ENCODE data around the gene GSTCD. TPM values are rescaled to one million over a fixed set of nuclear protein-coding genes. Genes with fewer than 3 reads are reported as not detected.

GSTCD gene, protein sequence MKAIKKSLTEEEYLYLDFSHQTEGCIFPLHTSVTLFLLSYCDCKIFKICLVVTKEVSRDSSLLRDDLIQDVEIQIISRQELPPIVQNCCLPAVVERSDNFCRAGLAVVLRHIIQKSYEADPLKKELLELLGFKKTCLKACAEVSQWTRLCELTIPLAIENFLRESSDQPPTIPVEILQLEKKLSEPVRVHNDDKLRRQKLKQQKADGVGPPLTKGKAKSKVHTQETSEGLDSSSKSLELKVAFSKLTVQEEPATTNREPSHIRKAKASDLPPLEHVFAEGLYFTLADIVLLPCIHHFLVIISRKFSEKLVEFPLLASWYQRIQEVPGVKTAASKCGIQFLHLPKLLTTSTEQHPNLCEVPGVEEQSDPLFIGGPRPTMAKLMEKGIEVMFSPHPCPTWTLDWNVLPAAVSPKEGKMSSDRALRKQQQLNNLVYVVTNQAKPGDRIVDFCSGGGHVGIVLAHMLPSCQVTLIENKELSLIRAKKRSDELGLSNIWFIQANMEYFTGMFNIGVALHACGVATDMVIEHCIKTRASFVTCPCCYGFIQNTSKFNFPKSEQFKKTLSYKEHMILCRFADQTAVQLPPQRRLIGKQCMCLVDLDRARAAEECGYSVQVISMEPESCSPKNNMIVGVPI
- total RNA-seq (10 to 100 TPM; 17.2 to 25.0 TPM), polyA plus RNA-seq (ENCODE audit: insufficient read length in 2 of 2) (10 to 100 TPM in 1 of 2 donors, 1 to 10 TPM in 1; 9.9 to 13.0 TPM)
- long read RNA-seq, donor 1: 0 reads
- long read RNA-seq, donor 2: 0 reads
- long read RNA-seq, donor 3: 0 reads
- long read RNA-seq, donor 4: 0 reads

DNA sequence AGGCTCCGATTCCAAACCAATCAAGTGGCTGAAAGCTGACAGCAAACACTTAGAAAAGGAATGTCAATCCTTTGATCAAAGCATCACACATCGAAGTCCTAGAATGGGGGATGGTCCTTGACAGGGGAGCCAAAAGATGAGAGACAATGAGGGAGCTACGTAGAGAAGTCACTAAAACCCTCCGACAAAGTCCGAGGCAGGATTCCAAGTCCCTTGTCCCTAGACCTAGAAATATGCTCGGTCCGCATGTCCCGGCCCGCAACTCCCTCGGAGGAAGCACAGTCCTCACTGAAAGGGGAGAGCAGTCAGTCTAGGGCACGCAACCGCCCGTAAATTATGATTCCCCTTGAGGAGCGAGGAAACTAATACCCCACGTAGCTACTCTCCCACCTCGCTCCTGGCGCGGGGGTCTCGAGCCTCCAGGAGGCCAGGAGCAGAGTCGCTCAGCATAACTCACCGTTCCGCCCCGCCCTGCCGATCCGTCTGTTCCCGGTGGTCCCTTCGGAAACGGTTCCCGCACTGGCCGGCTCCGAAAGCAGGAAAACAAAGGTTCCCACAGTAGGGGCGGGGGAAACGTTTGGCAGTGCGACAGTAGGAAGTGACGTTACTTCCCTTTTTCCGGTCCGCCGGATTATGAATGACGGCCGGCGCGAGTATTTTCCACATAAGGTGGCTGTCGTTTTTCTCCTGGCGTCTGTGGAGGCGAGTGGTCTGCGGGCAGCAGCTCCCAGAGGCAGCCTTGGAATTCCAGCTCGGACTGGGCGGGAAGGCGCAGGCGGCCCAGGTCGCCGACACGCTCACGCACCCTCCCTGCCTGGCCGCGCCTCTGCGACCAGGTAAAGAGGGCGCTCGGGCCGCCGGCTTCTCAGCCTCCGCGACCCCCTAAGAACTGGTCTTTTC is at the start of gene GSTCD, which contains the start of gene INTS12:
Gene GSTCD, plus strand, starts transcription at position 604 of the 900 bp plus-strand sequence. CDS start 8,830 bp downstream, outside the sequence.
Gene INTS12, minus strand, starts transcription at position 509 of the 900 bp plus-strand sequence. CDS start 8,684 bp downstream, outside the sequence.
- Histone ChIP-seq H3K36me3 (ENCODE audit: control insufficient read depth, insufficient read depth, low read length) (no peaks in the 10 kb centered on the region), H3K27ac (ENCODE audit: low read depth, low read length) (peak within 1 kb of the TSS; percentile 94), H3K27me3 (ENCODE audit: control insufficient read depth, insufficient read depth, low read length) (no peaks in the 10 kb centered on the region), H3K4me1 (ENCODE audit: control insufficient read depth, insufficient read depth, low read length) (no peaks in the 10 kb centered on the region), H3K4me3 (ENCODE audit: low read depth, low read length) (peak within 1 kb of the TSS; percentile 95), H3K9me3 (ENCODE audit: control insufficient read depth, insufficient read depth, low read length) (no peaks in the 10 kb centered on the region)
- under 1% methylated on average over 60 of the region's 63 CpGs for WGBS (ENCODE audit: insufficient coverage)
- DNase-seq (ENCODE audit: low read depth in 4 of 6, low spot score in 6 of 6): peak; percentile 85 to 98 (median 92)

DNA sequence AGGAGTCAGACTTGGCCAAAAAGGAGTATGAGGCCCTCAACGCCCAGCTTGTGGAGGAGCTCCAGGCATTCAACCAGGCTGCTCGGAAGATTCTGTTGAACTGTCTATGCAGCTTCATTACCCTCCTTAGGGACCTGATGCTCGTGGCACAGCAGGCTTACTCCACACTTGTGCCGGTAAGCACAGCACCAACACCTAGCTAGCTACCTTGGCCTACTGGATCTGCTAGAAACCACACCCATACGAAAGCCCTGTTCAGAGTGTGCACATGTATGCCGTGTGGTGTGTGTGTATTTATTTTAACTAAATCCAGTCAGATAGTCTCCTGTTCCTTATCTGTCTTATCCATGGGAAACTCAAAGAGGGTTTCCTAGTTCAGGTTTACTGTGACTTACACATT is 49.4 kb upstream of the GSTCD start:
- DNase-seq (ENCODE audit: low read depth in 4 of 6, low spot score in 6 of 6): no peak
- WGBS (ENCODE audit: insufficient coverage): 84% methylated on average over 3 of the region's 6 CpGs
- Histone ChIP-seq H3K27ac (ENCODE audit: low read depth, low read length) (no peak overlapping the region), H3K36me3 (ENCODE audit: control insufficient read depth, insufficient read depth, low read length) (no peaks in the 10 kb centered on the region), H3K4me3 (ENCODE audit: low read depth, low read length) (no peak overlapping the region), H3K9me3 (ENCODE audit: control insufficient read depth, insufficient read depth, low read length) (no peaks in the 10 kb centered on the region), H3K4me1 (ENCODE audit: control insufficient read depth, insufficient read depth, low read length) (no peaks in the 10 kb centered on the region), H3K27me3 (ENCODE audit: control insufficient read depth, insufficient read depth, low read length) (no peaks in the 10 kb centered on the region)

DNA sequence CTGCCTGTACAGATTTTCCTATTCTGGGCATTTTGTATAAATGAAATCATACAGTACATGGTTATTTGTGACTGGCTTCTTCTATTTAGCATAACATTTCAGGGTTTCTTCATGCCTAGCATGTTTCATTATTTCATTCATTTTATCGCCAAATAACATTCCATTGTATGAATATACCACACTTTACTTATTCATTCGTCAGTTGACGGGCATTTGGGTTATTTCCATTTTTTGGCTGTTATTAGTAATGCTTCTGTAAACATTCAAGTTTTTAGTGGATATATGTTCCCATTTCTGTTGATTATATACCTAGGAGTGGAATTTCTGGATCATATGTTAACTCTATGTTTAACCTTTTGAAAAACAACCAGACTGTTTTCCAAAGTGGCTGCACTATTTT is 47.6 kb upstream of the GSTCD start:
- H3K36me3 ChIP-seq (ENCODE audit: control insufficient read depth, insufficient read depth, low read length): no peaks in the 10 kb centered on the region
- no peaks in the 10 kb centered on the region for H3K4me1 ChIP-seq (ENCODE audit: control insufficient read depth, insufficient read depth, low read length)
- no peaks in the 10 kb centered on the region for H3K27me3 ChIP-seq (ENCODE audit: control insufficient read depth, insufficient read depth, low read length)
- no CpG with 5 or more reads among the region's 3 CpGs for WGBS (ENCODE audit: insufficient coverage)
- H3K4me3 ChIP-seq (ENCODE audit: low read depth, low read length): no peak overlapping the region
- no peak for DNase-seq (ENCODE audit: low read depth in 4 of 6, low spot score in 6 of 6)
- no peak overlapping the region for H3K27ac ChIP-seq (ENCODE audit: low read depth, low read length)
- H3K9me3 ChIP-seq (ENCODE audit: control insufficient read depth, insufficient read depth, low read length): no peaks in the 10 kb centered on the region

DNA sequence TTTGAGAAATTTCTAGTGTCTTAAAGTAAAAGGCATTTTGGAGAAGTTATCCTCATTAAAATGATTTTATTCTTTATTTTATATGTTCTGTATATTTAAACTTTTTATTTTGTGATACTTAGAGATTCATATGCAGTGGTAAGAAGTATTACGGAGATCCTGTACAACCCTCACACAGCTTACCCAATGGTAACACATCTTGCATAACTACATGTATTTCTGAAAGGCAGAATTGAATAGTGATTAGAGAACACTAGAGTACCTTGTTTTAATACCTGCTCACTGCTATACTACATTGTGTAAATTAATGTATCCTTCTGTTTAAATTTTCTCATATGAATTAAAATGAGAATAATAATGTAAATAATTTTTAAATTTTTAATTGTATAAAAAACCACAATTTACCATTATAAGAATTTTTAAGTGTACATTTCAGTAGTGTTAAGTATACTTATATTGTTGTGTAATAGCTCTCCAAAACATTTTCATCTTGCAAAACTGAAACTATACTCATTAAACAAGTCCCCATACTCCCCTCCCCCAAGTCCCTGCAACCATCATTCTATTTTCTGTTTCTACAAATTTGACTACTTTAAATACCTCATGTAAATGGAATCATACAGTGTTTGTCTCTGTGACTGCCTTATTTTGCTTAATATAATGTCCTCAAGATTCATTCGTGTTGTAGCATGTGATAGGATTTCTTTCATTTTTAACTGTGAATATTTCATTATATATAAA is 45.5 kb upstream of the GSTCD start:
- no peak overlapping the region for H3K4me3 ChIP-seq (ENCODE audit: low read depth, low read length)
- no peaks in the 10 kb centered on the region for H3K36me3 ChIP-seq (ENCODE audit: control insufficient read depth, insufficient read depth, low read length)
- no peaks in the 10 kb centered on the region for H3K4me1 ChIP-seq (ENCODE audit: control insufficient read depth, insufficient read depth, low read length)
- H3K9me3 ChIP-seq (ENCODE audit: control insufficient read depth, insufficient read depth, low read length): no peaks in the 10 kb centered on the region
- WGBS (ENCODE audit: insufficient coverage): no CpG with 5 or more reads among the region's 2 CpGs
- H3K27ac ChIP-seq (ENCODE audit: low read depth, low read length): no peak overlapping the region
- DNase-seq (ENCODE audit: low read depth in 4 of 6, low spot score in 6 of 6): no peak
- H3K27me3 ChIP-seq (ENCODE audit: control insufficient read depth, insufficient read depth, low read length): no peaks in the 10 kb centered on the region

DNA sequence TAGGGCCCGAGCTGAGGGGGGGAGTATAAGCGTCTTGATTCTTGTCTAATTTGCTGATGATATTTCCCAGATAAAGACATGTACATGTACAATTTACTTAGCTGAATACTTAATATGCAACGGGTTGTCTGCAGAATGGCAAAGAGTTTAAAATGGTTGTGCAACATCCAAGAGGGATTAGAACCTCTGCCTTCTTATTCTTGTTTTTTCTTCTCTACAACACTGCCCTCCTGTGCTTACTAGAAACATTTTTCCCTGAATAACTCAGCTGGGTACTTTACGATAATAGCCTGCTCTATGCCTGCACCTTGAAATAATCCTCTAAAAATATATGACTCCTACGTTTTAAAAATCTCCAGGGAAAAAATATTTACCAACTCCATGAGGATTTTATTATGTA is 41.9 kb upstream of the GSTCD start:
- Histone ChIP-seq H3K9me3 (ENCODE audit: control insufficient read depth, insufficient read depth, low read length) (no peaks in the 10 kb centered on the region), H3K4me1 (ENCODE audit: control insufficient read depth, insufficient read depth, low read length) (no peaks in the 10 kb centered on the region), H3K27me3 (ENCODE audit: control insufficient read depth, insufficient read depth, low read length) (no peaks in the 10 kb centered on the region), H3K27ac (ENCODE audit: low read depth, low read length) (no peak overlapping the region), H3K36me3 (ENCODE audit: control insufficient read depth, insufficient read depth, low read length) (no peaks in the 10 kb centered on the region), H3K4me3 (ENCODE audit: low read depth, low read length) (no peak overlapping the region)
- no CpG with 5 or more reads among the region's 5 CpGs for WGBS (ENCODE audit: insufficient coverage)
- DNase-seq (ENCODE audit: low read depth in 4 of 6, low spot score in 6 of 6): peak in 2 of 6 donors; percentile 24 to 53

DNA sequence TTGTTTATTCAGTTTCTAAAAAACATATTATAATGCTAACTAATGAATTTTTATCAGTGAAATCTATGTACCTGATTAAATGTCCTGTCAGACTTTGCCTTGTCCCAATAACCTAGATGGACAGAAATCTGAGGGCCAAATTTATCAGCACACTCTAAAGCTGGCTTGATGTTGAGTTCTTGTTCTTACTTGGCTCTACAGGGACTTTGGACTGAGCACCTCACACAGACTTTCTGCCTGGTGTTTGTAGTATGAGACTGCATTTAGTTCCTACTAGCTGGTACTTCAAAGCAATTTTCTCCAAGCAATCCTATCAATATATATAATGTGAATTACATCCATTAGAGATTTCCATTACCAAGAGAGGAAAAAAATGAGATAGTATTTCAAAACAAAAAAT is 37.9 kb upstream of the GSTCD start:
- no peaks in the 10 kb centered on the region for H3K4me1 ChIP-seq (ENCODE audit: control insufficient read depth, insufficient read depth, low read length)
- no peak overlapping the region for H3K27ac ChIP-seq (ENCODE audit: low read depth, low read length)
- no peak for DNase-seq (ENCODE audit: low read depth in 4 of 6, low spot score in 6 of 6)
- no peaks in the 10 kb centered on the region for H3K9me3 ChIP-seq (ENCODE audit: control insufficient read depth, insufficient read depth, low read length)
- H3K27me3 ChIP-seq (ENCODE audit: control insufficient read depth, insufficient read depth, low read length): no peaks in the 10 kb centered on the region
- no peaks in the 10 kb centered on the region for H3K36me3 ChIP-seq (ENCODE audit: control insufficient read depth, insufficient read depth, low read length)
- no peak overlapping the region for H3K4me3 ChIP-seq (ENCODE audit: low read depth, low read length)

DNA sequence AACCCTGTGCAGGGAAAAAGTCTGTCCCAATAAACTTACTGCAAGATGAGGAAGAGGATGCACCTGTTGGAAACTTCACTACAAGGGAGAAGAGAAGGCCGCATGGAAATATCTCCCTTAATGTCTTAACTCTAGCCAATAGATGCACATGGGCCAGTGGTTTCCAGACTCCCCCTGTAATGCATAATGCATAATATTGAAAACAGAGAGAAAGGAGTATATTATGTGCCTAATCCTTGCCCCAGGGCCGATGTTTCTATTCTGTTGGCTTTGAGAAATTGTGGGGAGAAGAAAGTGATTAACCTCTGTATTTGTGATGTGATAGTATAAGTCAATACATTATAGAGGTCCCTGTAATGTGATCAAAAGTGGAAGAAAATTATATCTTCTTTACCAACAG is 37.3 kb upstream of the GSTCD start:
- Histone ChIP-seq H3K27me3 (ENCODE audit: control insufficient read depth, insufficient read depth, low read length) (no peaks in the 10 kb centered on the region), H3K9me3 (ENCODE audit: control insufficient read depth, insufficient read depth, low read length) (no peaks in the 10 kb centered on the region), H3K27ac (ENCODE audit: low read depth, low read length) (no peak overlapping the region), H3K36me3 (ENCODE audit: control insufficient read depth, insufficient read depth, low read length) (no peaks in the 10 kb centered on the region), H3K4me1 (ENCODE audit: control insufficient read depth, insufficient read depth, low read length) (no peaks in the 10 kb centered on the region), H3K4me3 (ENCODE audit: low read depth, low read length) (no peak overlapping the region)
- no peak for DNase-seq (ENCODE audit: low read depth in 4 of 6, low spot score in 6 of 6)
- no CpG with 5 or more reads among the region's 2 CpGs for WGBS (ENCODE audit: insufficient coverage)

DNA sequence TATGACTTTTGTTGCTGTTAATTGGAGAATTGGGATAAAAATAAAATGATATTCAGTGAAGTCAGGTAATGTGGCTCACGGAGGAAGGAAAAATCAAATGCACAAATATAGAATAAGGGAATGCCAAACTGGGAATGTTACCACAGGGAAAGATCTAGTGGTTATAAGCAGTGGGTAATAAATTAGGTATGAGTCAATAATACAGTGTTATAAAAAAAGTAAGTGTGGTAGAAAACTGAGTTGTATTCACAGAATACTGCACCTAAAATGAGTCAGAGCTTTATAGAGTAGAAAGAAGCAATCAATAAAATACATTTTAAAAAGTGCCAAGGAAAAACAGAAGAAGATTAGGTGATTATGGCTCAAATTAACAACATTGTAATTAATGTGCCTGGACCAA is 34.6 kb upstream of the GSTCD start:
- 71% methylated on average over 1 of the region's 1 CpG for WGBS (ENCODE audit: insufficient coverage)
- no peak overlapping the region for H3K4me3 ChIP-seq (ENCODE audit: low read depth, low read length)
- H3K4me1 ChIP-seq (ENCODE audit: control insufficient read depth, insufficient read depth, low read length): no peaks in the 10 kb centered on the region
- no peaks in the 10 kb centered on the region for H3K27me3 ChIP-seq (ENCODE audit: control insufficient read depth, insufficient read depth, low read length)
- no peaks in the 10 kb centered on the region for H3K36me3 ChIP-seq (ENCODE audit: control insufficient read depth, insufficient read depth, low read length)
- no peaks in the 10 kb centered on the region for H3K9me3 ChIP-seq (ENCODE audit: control insufficient read depth, insufficient read depth, low read length)
- peak in 1 of 6 donors; percentile 19 for DNase-seq (ENCODE audit: low read depth in 4 of 6, low spot score in 6 of 6)
- H3K27ac ChIP-seq (ENCODE audit: low read depth, low read length): no peak overlapping the region

DNA sequence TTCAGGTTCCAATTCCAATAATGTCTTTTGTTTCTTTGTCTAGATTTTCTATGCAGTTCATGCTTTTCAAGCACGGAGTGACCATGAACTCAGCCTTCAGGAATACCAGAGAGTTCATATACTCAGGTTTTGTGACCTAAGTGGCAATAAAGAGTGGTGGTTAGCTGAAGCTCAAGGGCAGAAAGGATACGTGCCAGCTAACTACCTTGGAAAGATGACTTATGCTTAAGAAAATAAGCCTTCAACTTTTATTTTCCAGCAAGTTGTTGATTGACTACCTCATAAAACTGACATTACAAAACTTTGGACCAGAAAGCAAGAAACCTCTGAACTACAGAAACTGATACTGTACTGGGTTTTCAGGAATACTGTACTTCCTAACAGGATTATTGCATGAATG is 30.9 kb upstream of the GSTCD start:
- no peaks in the 10 kb centered on the region for H3K4me1 ChIP-seq (ENCODE audit: control insufficient read depth, insufficient read depth, low read length)
- no peak overlapping the region for H3K27ac ChIP-seq (ENCODE audit: low read depth, low read length)
- no peaks in the 10 kb centered on the region for H3K27me3 ChIP-seq (ENCODE audit: control insufficient read depth, insufficient read depth, low read length)
- no peak for DNase-seq (ENCODE audit: low read depth in 4 of 6, low spot score in 6 of 6)
- no CpG with 5 or more reads among the region's 2 CpGs for WGBS (ENCODE audit: insufficient coverage)
- no peak overlapping the region for H3K4me3 ChIP-seq (ENCODE audit: low read depth, low read length)
- H3K36me3 ChIP-seq (ENCODE audit: control insufficient read depth, insufficient read depth, low read length): peaks cover 2% of the 10 kb centered on the region
- no peaks in the 10 kb centered on the region for H3K9me3 ChIP-seq (ENCODE audit: control insufficient read depth, insufficient read depth, low read length)

Measured in spinal cord (tissue), 10 donors.